GM12873 (cell line): ENCODE results near the gene PLIN1.

Experiments
- TF ChIP-seq, protein P1 (sequence below): IDR thresholded peaks from 2 replicates; pipeline ENCODE4 v1.5.1; 2012; ENCODE audit warnings: low read depth, mild to moderate bottlenecking, moderate library complexity, low read length, control low read depth; ENCODE audit not compliant: insufficient read depth; ENCODE audit errors: missing control alignments

The PLIN1 gene, protein sequence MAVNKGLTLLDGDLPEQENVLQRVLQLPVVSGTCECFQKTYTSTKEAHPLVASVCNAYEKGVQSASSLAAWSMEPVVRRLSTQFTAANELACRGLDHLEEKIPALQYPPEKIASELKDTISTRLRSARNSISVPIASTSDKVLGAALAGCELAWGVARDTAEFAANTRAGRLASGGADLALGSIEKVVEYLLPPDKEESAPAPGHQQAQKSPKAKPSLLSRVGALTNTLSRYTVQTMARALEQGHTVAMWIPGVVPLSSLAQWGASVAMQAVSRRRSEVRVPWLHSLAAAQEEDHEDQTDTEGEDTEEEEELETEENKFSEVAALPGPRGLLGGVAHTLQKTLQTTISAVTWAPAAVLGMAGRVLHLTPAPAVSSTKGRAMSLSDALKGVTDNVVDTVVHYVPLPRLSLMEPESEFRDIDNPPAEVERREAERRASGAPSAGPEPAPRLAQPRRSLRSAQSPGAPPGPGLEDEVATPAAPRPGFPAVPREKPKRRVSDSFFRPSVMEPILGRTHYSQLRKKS

DNA sequence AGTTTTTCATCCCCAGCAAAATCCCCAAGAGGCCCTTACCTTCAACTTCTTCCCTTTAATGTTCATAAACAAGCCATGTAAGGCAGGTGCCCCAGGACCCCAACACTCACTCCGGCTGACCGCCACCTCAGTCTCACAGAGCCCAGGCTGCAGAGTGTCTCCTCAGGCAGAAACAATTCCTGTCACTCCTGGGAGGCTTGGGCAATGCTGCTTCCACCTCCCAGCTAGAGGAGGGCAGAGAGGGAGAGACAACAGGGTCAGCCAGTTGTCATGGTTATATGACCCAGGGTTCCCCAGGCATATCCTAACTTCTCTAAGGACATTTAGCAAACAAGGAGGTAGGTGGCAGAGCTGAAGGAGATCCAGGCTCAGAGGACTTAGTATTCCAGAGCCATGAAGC lies at the start of gene PLIN1:
Gene PLIN1 (minus strand): TSS at position 156 of the 400 bp plus-strand sequence. CDS start 1,878 bp downstream, outside the sequence.
- TF ChIP-seq, protein P1, sequence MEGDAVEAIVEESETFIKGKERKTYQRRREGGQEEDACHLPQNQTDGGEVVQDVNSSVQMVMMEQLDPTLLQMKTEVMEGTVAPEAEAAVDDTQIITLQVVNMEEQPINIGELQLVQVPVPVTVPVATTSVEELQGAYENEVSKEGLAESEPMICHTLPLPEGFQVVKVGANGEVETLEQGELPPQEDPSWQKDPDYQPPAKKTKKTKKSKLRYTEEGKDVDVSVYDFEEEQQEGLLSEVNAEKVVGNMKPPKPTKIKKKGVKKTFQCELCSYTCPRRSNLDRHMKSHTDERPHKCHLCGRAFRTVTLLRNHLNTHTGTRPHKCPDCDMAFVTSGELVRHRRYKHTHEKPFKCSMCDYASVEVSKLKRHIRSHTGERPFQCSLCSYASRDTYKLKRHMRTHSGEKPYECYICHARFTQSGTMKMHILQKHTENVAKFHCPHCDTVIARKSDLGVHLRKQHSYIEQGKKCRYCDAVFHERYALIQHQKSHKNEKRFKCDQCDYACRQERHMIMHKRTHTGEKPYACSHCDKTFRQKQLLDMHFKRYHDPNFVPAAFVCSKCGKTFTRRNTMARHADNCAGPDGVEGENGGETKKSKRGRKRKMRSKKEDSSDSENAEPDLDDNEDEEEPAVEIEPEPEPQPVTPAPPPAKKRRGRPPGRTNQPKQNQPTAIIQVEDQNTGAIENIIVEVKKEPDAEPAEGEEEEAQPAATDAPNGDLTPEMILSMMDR: no peak

DNA sequence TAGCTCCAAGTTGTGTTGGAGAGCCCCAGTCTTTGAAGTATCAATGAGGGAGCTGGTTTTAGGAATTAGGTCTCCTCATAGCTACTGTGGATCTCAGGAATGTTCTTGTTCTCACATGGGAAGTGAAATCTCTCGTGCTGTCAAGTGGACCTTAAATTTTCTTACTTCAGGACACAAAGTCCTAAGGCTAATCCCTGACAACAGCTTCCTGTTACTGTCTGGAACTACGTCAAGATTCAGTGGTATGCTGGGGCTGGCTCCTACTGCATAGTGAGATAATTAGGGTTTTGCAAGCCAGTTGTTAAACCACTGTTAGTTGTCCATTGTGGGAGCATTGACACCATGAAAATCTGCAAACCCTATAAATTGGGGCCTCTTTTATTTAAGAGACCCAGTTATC lies 49.1 kb upstream of the PLIN1 start:
- TF ChIP-seq, protein P1: no peak

DNA sequence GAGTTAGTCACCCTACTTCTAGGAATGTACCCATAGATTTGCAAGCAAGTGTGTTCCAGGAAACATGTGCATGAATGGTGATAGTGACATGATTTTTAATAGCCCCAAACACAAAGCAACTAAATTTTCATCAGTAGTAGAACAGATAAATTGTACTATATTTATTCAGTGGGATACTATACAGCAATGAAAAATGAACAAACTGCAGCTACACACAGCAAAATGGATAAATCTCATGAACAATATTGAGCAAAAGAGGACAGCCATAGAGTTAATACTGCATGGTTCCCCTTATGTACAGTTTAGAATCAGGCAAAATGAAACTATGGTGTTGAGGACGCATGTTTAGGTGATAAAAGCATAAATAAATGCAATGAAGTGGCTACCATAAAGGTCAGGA lies 45.9 kb upstream of the PLIN1 start:
- TF ChIP-seq, protein P1: no peak

DNA sequence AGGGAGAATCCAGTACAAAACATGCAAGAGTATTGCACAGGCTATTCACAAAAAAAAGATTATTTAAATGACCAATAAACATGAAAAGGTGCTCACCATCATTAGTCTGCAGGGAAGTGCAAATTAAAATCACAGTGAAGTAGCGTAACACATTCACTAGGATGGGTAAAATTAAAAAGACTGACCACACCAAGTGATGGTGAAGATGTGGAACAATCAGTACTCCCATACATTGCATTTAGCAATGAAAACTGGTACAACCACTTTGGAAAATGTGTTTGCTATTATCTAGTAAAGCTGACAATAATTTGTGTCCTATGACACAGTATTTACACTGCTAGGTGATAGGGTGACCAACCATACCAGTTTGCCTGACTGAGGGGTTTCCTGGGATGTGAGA lies 45.5 kb upstream of the PLIN1 start:
- TF ChIP-seq, protein P1: no peak

DNA sequence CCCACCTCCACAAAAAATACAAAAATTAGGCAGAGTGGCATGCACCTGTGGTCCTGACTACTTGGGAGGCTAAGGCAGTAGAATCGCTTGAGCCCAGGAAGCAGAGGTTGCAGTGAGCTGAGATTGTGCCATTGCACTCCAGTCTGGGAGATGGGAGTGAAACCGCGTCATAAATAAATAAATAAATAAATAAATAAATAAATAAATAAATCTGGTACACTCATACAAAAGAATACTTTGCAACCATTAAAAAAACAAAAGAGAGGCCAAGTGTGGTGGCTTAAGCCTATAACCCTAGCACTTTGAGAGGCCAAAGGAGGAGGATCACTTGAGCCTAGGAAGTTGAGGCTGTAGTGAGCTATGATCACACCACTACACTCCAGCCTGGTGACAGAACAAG lies 43.9 kb upstream of the PLIN1 start:
- TF ChIP-seq, protein P1: no peak

DNA sequence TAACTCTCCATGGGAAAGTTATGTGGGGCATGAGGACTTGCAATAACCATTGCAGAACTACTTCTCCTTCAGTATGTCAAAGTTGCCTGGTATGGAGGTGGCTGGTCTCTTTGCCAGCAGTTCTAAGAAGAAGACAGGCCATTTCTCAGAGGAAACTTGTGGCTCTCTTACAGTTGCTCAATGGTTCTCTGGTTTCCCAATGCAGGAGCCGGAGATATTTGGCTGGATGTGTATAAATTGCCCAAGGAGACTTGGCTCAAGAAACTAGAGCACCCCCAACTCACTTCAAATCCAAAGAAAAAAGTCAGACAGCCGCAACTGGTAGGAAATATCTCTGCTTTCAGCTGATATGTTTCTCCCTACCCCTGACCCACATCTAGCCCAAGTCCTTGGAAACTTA lies 35.6 kb upstream of the PLIN1 start:
- TF ChIP-seq, protein P1: no peak

DNA sequence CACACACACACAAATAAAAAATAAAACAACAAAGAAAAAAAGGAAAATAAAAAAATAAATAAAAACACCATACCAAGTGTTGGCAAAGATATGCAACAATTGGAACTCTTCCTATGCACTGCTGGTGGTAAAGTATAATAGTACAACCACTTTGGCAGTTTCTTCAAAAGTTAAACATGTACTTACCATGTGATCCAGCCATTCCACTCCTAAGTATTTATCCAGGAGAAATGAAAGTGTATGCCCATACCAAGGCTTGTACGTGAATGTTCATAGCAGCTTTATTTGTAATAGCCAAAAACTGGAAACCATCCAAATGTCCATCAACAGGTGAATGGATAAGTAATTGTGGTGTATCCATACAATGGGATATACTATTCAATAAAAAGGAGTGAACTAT lies 28.4 kb upstream of the PLIN1 start:
- TF ChIP-seq, protein P1: no peak
